Measurements from ENCODE around the gene OR9Q1. TPM values are rescaled to one million over a fixed set of nuclear protein-coding genes. Genes with fewer than 3 reads are reported as not detected.
"Not testable (repeated sequence)": the region's sequence is repeated elsewhere in the genome, so short reads cannot be mapped to it uniquely, and the experiment has no call there.

OR9Q1 gene
- total RNA-seq, 4 donors from 2014 or later, result not detected

DNA sequence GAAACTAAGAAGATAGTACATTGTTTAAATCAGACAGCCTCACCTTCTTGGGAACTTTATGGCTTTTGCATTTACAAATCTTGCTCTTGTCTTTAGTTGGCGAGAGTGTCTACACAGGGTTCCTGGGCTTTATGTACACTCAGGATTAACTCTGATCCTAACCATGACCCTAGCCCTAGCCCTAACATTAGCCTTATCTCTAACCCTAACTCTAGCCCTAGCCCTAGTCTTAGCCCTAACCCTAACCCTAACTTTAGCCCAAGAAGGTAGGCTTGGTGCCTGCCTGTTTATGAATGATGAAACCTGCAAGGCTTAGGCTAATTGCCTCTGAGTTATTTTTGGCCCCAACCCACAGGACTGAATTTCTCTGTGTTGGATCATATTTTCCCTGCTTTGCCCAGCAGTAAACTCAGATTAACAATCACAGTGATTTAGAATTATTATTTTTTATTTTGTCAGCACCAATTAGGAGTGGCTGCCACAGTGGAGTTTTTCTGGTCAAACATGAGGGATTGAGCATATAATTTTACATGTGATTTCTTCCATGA, 44.1 kb upstream of the OR9Q1 start:
- intact Hi-C loops (cut with DNase I), result no loop called here
- no peaks in the 10 kb centered on the region for H3K27me3 ChIP-seq

DNA sequence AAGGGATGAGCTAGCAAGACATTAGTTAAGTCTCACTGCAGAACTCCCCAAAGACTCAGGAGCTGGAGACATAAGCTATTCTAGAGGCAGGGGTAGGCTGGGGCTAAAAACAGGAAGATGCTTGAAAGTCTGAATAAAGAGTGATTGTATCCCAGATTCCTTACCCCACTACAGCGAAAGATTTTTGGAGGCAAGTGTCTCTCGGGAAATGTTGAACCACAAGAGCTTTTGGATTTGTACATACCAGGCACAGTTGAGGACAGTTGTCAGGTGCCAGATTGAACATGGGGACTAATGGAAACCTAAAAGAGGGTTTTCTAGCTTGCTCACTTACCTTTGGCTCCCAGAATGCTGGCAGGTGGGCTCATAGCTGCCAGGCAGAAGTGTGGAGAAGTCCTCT, 43.5 kb upstream of the OR9Q1 start:
- no peaks in the 10 kb centered on the region for H3K9me3 ChIP-seq
- no peaks in the 10 kb centered on the region for H3K27me3 ChIP-seq
- DNase-seq, result no peak
- WGBS, 2 donors, result 81 to 83% methylated on average over 2 of the region's 2 CpGs
- no peaks in the 10 kb centered on the region for H3K36me3 ChIP-seq
- TF ChIP-seq, protein P1, sequence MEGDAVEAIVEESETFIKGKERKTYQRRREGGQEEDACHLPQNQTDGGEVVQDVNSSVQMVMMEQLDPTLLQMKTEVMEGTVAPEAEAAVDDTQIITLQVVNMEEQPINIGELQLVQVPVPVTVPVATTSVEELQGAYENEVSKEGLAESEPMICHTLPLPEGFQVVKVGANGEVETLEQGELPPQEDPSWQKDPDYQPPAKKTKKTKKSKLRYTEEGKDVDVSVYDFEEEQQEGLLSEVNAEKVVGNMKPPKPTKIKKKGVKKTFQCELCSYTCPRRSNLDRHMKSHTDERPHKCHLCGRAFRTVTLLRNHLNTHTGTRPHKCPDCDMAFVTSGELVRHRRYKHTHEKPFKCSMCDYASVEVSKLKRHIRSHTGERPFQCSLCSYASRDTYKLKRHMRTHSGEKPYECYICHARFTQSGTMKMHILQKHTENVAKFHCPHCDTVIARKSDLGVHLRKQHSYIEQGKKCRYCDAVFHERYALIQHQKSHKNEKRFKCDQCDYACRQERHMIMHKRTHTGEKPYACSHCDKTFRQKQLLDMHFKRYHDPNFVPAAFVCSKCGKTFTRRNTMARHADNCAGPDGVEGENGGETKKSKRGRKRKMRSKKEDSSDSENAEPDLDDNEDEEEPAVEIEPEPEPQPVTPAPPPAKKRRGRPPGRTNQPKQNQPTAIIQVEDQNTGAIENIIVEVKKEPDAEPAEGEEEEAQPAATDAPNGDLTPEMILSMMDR (IDR thresholded peaks at IDR 0.05), result no peak
- TF ChIP-seq POLR2A (IDR thresholded peaks at IDR 0.05), result no peak
- H3K4me1 ChIP-seq, result no peaks in the 10 kb centered on the region
- intact Hi-C loops (cut with DNase I), result no loop called here
- no peak overlapping the region for H3K4me3 ChIP-seq
- H3K27ac ChIP-seq, result no peak overlapping the region

More for the DNA sequence above, 44.1 kb upstream of the OR9Q1 start:
- WGBS, 2 donors, result 88 to 94% methylated on average over 1 of the region's 1 CpG
- no peaks in the 10 kb centered on the region for H3K36me3 ChIP-seq
- no peaks in the 10 kb centered on the region for H3K4me1 ChIP-seq
- H3K4me3 ChIP-seq, result no peak overlapping the region
- H3K9me3 ChIP-seq, result no peaks in the 10 kb centered on the region
- no peak overlapping the region for H3K27ac ChIP-seq
- no peak for DNase-seq
- TF ChIP-seq POLR2A (IDR thresholded peaks at IDR 0.05), result no peak
- TF ChIP-seq, protein P1 (IDR thresholded peaks at IDR 0.05), result no peak

DNA sequence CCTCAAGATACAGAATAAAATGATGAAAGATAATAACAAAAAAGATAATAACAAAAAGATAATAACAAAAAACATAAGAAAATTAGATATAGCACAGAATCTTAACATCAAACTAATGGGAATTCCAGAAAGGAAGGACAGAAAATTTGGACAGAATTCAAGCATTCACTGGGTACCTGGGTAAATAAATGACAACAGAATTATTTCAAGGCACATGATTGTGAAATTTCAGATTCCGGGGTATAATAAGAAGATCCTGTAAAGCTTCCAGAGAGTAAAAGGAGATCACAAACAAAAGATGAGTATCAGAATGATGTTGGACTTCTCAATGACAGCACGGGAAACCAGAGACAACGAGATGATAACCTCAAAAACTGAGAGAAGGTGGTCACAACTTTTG, 42.1 kb upstream of the OR9Q1 start:
- no peaks in the 10 kb centered on the region for H3K4me1 ChIP-seq
- H3K4me3 ChIP-seq, result no peak overlapping the region
- no peak overlapping the region for H3K27ac ChIP-seq
- no peak for DNase-seq
- 63 to 73% methylated on average over 3 of the region's 3 CpGs for WGBS, 2 donors
- H3K9me3 ChIP-seq, result no peaks in the 10 kb centered on the region
- no peaks in the 10 kb centered on the region for H3K27me3 ChIP-seq
- intact Hi-C loops (cut with DNase I), result no loop called here
- no peak for TF ChIP-seq POLR2A (IDR thresholded peaks at IDR 0.05)
- TF ChIP-seq, protein P1 (IDR thresholded peaks at IDR 0.05), result no peak
- no peaks in the 10 kb centered on the region for H3K36me3 ChIP-seq

DNA sequence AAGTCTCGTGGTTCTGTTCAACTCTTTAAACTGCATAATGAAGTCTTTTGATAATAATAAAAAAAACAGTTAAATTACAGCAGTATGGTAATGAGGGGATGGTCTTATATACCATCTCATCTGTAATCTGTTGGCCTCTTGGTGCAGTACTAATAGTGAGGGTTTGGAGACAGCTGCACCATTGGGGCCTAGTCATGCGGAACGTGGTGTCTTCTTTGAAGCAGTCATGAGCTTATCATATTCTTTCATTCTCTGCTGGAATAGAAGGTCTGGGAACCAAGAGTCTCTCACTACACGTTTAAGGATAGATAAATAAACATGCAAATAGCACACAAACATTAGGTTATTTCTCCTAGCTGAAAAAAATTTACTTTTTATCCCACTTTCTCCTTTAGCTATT, 40.9 kb upstream of the OR9Q1 start:
- DNase-seq, result no peak
- Histone ChIP-seq H3K27me3 (no peaks in the 10 kb centered on the region), H3K9me3 (no peaks in the 10 kb centered on the region), H3K4me3 (no peak overlapping the region), H3K36me3 (no peaks in the 10 kb centered on the region), H3K4me1 (no peaks in the 10 kb centered on the region), H3K27ac (no peak overlapping the region)
- WGBS, 2 donors, result 53 to 59% methylated on average over 4 of the region's 4 CpGs
- intact Hi-C loops (cut with DNase I), result no loop called here
- TF ChIP-seq, protein P1 (IDR thresholded peaks at IDR 0.05), result no peak
- TF ChIP-seq POLR2A (IDR thresholded peaks at IDR 0.05), result no peak

DNA sequence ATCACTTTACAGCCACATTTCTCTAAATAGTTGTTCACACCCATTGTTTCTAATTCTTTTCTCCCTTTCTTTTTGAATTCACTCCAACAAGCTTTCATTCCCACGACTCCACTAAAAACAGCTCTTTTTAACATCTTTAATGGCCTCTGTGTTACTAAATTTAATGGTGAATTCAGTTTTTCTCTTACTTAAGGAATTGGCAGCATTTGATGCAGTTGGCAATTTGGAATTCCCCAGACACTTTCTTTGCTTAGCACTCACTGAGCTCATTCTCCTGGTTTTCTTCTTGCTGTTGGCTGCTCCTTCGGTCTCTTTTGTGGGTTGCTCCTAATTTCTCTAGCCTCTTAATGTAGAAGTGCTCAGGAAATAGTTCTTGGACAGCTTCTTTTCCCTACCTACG, 40.5 kb upstream of the OR9Q1 start:
- DNase-seq, result no peak
- 48 to 59% methylated on average over 3 of the region's 3 CpGs for WGBS, 2 donors
- Histone ChIP-seq H3K4me3 (no peak overlapping the region), H3K36me3 (no peaks in the 10 kb centered on the region), H3K4me1 (no peaks in the 10 kb centered on the region), H3K9me3 (no peaks in the 10 kb centered on the region), H3K27me3 (no peaks in the 10 kb centered on the region), H3K27ac (no peak overlapping the region)
- intact Hi-C loops (cut with DNase I), result no loop called here
- TF ChIP-seq, protein P1 (IDR thresholded peaks at IDR 0.05), result no peak
- no peak for TF ChIP-seq POLR2A (IDR thresholded peaks at IDR 0.05)

DNA sequence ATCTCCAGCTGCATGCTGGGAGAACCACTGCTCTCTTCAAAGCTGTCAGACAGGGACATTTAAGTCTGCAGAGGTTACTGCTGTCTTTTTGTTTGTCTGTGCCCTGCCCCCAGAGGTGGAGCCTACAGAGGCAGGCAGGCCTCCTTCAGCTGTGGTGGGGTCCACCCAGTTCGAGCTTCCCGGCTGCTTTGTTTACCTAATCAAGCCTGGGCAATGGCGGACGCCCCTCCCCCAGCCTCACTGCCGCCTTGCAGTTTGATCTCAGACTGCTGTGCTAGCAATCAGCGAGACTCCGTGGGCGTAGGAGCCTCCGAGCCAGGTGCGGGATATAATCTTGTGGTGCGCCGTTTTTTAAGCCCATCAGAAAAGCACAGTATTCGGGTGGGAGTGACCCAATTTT, 24.2 kb upstream of the OR9Q1 start:
- H3K4me1 ChIP-seq; intact Hi-C loops (cut with DNase I); H3K27me3 ChIP-seq; H3K36me3 ChIP-seq; H3K4me3 ChIP-seq; H3K27ac ChIP-seq; H3K9me3 ChIP-seq; DNase-seq: not testable (repeated sequence)
- 25% methylated on average over 2 of the region's 13 CpGs; no CpG with 5 or more reads in 1 of the 2 donors for WGBS, 2 donors

DNA sequence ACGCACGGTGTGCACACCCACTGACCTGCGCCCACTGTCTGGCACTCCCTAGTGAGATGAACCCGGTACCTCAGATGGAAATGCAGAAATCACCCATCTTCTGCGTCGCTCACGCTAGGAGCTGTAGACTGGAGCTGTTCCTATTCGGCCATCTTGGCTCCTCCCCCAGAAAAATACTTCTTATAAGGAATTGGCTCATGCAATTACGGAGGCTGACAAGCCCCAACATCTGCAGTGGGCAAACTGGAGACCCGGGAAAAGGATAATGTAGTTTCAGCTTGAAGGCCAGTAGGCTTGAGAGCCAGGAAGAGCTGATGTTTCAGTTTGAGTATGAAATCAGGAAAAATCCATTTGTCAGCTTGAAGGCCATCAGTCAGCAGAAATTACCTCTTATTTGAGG, 23.7 kb upstream of the OR9Q1 start:
- H3K4me3 ChIP-seq; H3K27ac ChIP-seq; H3K9me3 ChIP-seq; H3K36me3 ChIP-seq; H3K27me3 ChIP-seq; intact Hi-C loops (cut with DNase I); DNase-seq; H3K4me1 ChIP-seq: not testable (repeated sequence)
- 80 to 94% methylated on average over 2 to 6 of the region's 10 CpGs for WGBS, 2 donors

Measured in esophagus squamous epithelium (tissue), 5 donors.